ENCODE measurements around the gene FCER1G.
A peak's percentile ranks its signal among the peaks of the same experiment; 100 is the strongest.
"Not testable (repeated sequence)": the region's sequence is repeated elsewhere in the genome, so short reads cannot be mapped to it uniquely, and the experiment has no call there.

FCER1G gene

DNA sequence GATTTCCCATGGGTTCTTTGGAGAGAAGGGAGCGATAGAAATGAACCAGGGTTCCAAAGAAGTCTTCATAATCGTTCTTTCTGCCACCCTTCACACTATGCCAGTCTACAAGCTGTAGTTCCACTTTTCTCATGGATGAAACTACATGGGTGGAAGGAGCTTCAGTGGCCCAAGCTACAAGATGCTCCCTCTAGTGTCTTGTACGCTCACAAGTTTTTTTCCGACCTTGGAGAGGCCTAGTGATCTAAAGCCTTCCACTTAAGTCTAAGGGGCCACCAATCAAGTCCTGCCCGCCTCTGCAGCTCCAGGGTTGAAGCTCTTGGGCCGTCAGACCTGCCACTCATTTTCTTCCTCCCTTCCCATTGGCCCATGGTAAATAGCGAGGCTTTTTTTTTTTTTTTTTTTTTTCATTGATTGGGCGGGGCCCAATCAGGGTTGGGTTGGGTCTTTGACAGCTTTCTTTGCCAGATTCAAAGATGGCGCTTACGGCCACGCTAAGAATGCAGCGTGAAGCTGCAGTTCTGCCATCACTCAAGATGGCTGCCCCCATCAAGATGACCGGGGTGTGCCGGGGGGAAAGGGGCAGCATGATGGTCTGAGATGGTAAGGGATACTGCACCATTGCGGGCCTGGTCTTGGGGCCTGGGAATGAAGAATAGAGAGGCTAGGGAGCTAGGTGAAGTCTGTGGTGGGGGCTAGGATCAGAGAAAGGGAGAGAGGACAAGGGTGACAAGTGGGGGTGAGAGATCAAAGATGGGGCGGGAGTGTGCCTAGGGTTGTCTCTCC lies 10.6 kb downstream of the FCER1G start, which contains the start of gene TOMM40L:
TOMM40L (plus strand) TSS at position 527 of the 786 bp plus-strand sequence. CDS start 430 bp downstream, outside the sequence.
- H3K4me3 ChIP-seq (ENCODE audit: low read depth, low read length) = peak within 1 kb of the TSS; percentile 66
- DNase-seq (ENCODE audit: low read depth) = peak; percentile 99

DNA sequence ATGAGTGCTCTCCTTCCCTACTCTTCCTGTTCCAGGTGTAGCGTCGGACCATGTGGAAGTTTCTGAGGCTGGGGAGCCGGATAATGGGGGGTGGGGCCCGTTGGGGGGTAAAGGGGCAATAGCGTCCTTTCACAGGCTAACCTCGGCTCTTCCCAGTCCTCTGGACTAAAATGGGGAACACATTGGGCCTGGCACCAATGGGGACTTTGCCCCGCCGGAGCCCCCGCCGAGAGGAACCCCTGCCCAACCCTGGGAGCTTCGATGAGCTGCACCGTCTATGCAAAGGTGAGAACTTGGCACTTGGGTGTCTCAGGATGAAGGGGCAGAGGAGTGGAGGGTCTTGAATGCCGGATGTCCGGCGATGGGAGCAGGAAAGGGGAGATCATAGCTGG lies 11.2 kb downstream of the FCER1G start:
- no peak for DNase-seq (ENCODE audit: low read depth)
- H3K4me3 ChIP-seq (ENCODE audit: low read depth, low read length) = peak overlapping the region; percentile 66

DNA sequence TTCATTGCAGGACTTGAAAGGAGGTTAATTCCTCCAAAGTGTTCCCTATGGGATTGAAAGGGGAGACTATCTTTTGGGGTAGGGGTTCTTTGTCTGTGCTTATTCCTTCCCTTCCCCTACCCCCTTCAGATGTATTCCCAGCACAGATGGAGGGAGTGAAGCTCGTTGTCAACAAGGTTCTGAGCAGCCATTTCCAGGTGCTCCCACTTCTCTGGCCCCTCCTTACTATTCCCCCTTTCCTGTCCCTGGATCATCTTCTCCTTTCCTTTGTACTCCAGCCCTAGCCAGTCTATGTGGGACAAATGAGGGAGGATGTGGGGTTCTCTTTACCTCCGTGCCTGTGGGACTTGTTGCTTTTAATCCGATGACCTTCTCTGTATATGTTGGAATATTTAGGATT lies 11.7 kb downstream of the FCER1G start:
- no peak for DNase-seq (ENCODE audit: low read depth)
- peak overlapping the region; percentile 66 for H3K4me3 ChIP-seq (ENCODE audit: low read depth, low read length)

DNA sequence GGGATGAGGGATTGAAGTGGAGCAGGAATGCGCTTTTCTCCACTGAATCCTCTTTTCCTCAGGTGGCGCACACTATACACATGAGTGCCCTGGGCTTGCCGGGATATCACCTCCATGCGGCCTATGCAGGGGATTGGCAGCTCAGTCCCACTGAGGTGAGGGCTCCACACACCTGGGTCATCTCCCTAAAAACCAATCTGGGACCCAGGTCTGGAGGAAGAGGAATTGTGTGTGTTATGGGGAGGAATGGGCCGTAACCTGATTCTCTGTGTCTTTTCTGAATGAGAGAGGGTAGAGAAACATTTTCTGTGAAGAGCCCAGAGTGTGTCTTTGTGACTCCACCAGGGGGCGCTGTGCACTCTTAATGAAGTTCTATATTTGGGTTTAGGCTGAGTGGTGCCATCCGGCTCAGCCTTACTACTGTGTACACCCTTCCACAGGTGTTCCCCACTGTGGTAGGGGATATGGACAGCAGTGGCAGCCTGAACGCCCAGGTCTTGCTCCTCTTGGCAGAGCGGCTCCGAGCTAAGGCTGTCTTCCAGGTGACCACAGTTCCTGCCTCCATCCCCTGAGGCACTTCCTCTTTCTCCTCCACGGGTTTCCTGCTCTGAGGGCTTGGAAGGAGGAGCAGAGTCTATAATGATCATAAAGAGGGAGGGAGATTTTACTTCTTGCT lies 12.2 kb downstream of the FCER1G start:
- peak overlapping the region; percentile 5 for H3K4me3 ChIP-seq (ENCODE audit: low read depth, low read length)

DNA sequence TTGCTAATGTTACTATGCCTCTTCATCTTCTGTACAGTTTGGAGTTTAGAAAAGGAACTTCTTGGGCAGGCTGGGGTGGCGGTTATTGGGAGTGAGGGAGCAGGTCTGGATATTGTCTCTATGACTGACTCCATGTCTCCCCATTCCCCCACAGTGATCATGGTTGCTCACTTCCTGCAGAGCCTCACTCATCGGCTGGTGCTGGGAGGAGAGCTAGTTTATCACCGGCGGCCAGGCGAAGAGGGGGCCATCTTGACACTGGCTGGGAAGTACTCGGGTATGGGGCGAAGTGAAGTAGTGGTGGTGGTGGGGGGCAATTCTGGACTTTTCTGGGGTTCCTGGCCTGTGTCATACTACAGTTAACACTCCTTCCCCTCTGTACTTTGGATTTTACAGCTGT lies 12.9 kb downstream of the FCER1G start:
- DNase-seq (ENCODE audit: low read depth) = no peak
- no peak overlapping the region for H3K4me3 ChIP-seq (ENCODE audit: low read depth, low read length)

More for the DNA sequence above, 12.2 kb downstream of the FCER1G start:
- peak; percentile 23 for DNase-seq (ENCODE audit: low read depth)

DNA sequence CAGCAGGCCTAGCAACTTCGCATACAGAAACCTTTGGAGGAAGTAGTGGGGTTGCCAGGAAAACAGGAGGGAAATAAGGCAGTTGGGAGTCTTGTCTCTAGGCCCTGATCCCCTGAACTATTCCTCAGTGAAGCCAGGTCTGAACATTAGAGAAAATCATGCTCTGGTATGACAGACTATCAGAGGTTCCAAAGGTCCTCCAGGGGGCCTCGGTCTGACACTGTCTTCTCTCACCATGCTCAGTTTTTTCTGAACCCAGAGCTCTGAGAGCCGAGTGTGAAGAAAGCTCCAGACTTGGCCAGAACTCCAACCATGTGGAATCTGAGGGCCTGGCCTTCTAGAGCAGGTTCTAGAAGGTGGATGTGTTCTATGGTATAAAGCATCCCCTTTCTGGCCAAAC lies 14.8 kb downstream of the FCER1G start:
- no peak for DNase-seq (ENCODE audit: low read depth)
- H3K4me3 ChIP-seq (ENCODE audit: low read depth, low read length) = no peak overlapping the region

DNA sequence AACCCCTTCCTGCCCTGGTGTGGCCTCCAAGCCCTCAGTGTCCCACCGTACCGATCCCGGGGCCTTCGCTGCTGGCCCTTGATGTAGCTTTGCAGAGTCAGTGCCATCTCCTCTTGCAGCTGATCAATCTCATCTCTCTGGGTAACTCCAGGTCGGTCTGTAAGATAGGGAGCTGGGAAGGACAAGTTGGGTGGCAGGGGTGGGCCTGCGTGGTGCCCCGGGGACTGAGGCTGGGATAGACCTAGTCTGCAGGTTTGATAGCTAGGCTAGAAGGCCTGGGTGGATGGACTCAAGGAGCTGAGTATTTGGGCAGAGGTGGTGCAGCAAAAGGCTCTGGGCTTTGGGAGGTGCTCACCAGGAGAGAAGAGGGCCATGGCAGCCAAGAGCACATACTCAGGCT lies 15.7 kb downstream of the FCER1G start:
- DNase-seq (ENCODE audit: low read depth) = no peak
- no peak overlapping the region for H3K4me3 ChIP-seq (ENCODE audit: low read depth, low read length)

DNA sequence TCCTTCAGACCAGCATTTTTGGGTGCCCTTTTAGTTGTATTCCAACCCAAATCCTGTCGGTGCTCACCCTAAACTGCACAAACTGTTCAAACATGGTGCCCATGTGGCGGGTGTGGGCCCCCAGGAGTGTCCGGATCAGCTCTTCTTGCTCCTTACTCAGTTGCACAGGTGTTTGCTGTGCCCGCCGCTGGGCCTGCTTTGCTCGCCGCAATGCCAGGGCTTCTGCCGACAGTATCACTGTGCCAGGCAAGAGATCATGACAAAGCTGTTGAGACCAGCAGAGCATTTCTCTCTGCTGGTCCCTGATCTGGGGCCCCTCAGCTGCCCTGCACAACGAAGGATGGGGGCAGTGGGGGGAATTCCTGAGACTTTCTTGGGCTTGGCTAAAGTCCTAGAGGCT lies 18.0 kb downstream of the FCER1G start:
- no peak overlapping the region for H3K4me3 ChIP-seq (ENCODE audit: low read depth, low read length)
- DNase-seq (ENCODE audit: low read depth) = no peak

DNA sequence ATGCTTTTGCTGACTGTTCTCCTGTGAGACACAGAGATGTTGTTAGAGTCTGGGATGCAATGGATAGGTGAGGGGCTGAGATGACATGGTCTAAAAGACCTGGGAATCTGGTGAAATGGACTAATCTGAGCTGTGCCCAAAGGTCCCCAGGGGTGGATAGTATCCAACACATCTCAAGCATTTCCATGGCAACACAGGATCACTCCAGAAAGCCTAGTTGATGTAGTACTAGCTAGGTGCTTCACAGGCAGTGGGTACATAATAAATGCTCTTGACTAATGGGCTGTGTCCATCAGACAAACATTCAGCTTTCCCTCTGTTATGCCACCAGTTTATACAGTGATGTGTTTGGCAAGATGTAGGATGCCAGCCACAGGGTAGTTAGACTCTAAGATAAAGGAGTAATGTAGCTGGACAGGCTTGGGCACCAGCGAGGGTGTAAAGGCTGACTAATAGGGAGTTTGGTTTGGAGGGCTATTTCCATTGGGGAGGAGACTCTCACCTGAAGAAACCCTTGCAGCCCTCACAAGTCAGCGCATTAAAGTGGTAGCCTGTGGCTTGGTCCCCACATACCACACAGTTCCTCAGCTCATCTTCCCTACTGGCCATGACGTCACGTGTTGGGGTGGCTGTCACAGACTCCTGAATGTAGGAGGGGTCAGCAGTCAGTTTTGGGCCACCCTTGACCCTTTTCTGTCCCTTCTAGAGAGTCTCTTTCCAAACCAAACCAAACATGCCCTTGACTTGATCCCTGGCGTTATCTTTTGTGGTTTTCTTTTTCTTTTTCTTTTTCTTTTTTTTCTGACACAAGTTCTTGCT lies 21.1 kb downstream of the FCER1G start:
- DNase-seq (ENCODE audit: low read depth) = no peak

DNA sequence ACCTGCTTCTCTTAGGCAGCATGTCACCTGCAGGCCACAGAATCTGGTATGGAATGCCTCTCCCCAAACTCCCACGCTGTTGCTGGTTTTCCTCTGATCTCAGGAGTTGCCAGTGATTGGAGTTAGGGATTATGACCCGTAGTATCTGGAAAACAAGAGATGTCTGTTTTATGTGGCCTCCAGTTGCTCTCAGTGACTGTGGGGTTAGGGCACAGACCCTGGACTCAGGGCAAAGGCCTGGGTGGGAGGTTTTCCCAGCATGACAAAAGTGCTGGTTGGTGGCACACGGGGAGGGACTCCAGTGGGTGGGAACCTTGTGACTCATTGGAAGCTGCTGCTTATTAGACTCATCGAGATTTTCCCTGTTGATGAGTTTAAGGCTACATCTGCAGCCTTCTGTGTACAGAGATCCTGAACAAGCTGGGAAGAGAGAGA lies 23.0 kb downstream of the FCER1G start, which contains the start of gene NR1I3:
NR1I3 (minus strand) TSS at position 165 of the 435 bp plus-strand sequence. CDS start 1,638 bp downstream, outside the sequence.
- no peak for DNase-seq (ENCODE audit: low read depth)

More for the DNA sequence above, 21.1 kb downstream of the FCER1G start:
- no peak overlapping the region for H3K4me3 ChIP-seq (ENCODE audit: low read depth, low read length)

DNA sequence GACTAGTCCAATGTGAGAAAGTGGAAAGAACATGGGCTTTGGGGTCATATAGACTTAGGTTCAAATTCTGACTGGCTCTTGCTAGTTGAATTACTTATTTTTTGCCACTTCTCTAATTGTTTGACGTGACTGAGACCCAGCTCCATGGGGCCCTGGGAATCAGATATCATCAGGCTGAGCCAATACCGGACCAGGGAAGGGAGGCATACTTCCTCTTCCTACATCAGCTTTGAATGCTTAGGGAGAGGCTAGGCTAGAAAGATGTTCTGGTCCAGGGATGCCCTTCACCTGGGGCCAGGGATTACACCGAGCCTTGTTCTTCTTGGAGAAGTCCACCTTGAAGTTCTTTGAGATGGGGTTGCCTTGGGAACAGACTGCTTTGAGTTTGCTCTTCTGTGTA lies 26.6 kb downstream of the FCER1G start:
- H3K4me3 ChIP-seq (ENCODE audit: low read depth, low read length) = no peak overlapping the region
- no peak for DNase-seq (ENCODE audit: low read depth)

More for the DNA sequence above, 23.0 kb downstream of the FCER1G start, which contains the start of gene NR1I3:
- no peak within 1 kb of the TSS for H3K4me3 ChIP-seq (ENCODE audit: low read depth, low read length)

DNA sequence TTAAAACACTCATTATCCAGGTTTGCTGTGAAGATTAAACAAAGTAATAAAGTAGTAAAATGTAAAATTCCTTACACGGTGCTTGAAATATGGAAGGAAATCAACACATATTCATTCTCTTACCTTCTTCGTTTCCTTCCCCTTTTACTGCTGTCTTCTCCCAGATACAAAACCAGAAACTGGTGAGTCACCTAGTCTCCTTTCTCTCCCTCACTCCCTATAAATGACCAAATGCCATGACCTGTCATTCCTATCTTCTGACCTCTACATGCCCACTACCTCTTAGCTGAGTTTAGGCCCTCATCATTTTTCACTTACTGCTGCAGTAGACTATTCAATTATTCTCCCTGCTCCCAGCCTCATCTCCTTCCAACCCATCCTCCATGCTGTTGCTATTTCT lies 27.2 kb downstream of the FCER1G start:
- no peak overlapping the region for H3K4me3 ChIP-seq (ENCODE audit: low read depth, low read length)
- no peak for DNase-seq (ENCODE audit: low read depth)

DNA sequence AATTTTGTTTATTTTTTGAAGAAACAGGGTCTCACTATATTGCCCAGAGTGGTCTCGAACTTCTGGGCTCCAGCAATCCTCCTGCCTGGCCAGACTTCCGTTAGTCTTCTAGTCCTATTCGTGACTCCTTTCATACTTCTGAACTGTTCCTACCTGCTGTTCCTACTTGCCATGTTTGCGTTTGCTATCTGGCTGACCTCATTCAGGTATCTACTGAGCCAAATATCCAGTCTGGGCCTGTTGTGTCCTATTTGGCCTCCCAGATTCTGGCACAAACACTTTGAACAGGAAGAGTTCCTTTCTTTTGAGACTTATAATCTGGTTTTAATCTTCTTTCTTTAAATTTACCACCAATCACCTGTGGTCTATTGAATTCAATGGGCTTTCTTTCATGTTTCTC lies 29.8 kb downstream of the FCER1G start:
- H3K4me3 ChIP-seq (ENCODE audit: low read depth, low read length) = no peak overlapping the region
- no peak for DNase-seq (ENCODE audit: low read depth)

DNA sequence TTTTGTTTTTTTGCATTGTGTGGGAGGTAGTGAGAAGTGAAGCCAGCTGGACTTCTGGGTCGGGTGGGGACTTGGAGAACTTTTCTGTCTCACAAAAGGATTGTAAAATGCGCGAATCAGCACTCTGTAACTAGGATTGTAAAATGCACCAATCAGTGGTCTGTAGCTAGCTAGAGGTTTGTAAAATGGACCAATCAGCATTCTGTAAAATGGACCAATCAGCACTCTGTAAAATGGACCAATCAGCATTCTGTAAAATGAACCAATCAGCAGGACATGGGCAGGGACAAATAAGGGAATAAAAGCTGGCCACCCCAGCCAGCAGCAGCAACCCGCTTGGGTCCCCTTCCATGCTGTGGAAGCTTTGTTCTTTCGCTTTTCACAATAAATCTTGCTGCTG lies 35.0 kb downstream of the FCER1G start:
- not testable (repeated sequence) for H3K4me3 ChIP-seq (ENCODE audit: low read depth, low read length); DNase-seq (ENCODE audit: low read depth)

DNA sequence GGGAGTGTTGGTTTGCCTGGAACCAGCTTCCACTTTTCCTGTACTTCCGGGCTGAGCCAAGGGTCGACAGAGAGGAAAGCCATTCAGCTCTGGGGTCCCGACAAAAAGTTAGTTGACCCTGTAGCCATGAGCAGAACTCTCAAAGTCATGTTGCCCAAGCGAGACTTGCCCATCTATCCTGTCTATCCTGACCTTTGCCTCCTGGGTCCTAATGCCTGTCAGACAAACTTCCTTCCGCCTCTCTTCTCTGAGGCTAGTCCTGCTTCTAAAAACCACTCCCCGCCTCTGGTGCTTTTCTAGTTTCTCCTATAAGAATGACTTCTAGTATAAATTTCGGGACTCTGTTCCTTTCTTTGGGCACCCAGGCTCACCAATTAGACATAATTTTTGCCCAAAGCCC lies 35.7 kb downstream of the FCER1G start:
- DNase-seq (ENCODE audit: low read depth) = no peak
- no peak overlapping the region for H3K4me3 ChIP-seq (ENCODE audit: low read depth, low read length)

DNA sequence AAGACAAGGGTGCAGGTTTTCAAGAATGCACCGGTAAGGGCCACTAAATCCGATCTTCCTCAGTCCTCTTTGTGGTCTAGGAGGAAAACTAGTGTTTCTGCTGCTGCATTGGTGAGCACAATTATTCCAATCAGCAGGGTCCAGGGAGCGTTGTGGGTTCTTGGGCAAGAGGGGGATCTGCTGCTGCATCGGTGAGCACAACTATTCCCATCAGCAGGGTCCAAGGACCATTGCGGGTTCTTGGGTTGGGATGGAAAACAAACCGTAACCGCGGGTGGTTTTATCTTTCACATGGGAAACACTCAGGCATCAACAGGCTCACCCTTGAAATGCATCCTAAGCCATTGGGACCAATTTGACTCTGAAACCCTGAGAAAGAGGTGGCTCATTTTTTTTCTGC lies 36.5 kb downstream of the FCER1G start:
- no peak for DNase-seq (ENCODE audit: low read depth)
- no peak overlapping the region for H3K4me3 ChIP-seq (ENCODE audit: low read depth, low read length)

DNA sequence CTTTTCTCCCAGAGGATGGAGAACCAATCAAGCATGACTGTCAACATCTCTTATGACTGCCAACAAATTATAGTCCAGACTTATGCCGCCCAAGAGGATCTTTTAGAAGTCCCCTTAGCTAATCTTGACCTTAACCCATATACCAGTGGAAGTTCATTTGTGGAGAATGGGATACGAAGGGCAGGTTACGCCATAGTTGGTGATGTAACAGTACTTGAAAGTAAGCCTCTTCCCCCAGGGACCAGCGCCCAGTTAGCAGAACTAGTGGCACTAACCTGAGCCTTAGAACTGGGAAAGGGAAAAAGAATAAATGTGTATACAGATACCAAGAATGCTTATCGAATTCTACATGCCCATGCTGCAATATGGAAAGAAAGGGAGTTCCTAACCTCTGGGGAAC lies 40.2 kb downstream of the FCER1G start:
- not testable (repeated sequence) for H3K4me3 ChIP-seq (ENCODE audit: low read depth, low read length); DNase-seq (ENCODE audit: low read depth)

DNA sequence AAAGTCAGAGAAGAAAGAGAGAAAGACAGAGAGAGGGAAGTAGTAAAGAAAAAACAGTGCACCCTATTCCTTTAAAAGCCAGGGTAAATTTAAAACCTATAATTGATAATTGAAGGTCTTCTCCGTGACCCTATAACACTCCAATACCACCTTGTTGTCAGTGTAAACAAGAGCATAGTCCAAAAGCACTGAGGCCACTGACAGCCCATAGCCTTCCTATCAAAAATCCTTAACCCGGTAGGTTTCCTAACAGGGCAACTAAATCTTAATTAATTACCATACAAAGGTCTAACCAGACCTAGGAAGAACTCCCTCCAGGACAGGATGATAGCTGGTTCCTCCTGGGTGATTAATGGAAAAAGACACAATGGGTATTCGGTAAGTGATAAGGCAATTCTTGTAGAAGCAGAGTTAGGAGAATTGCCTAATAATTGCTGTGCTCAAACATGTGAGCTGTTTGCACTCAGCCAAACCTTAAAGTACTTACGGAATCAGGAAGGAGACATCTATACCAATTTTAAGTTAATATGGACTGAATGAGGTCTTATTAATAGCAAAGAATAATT lies 40.9 kb downstream of the FCER1G start:
- DNase-seq (ENCODE audit: low read depth); H3K4me3 ChIP-seq (ENCODE audit: low read depth, low read length): not testable (repeated sequence)

DNA sequence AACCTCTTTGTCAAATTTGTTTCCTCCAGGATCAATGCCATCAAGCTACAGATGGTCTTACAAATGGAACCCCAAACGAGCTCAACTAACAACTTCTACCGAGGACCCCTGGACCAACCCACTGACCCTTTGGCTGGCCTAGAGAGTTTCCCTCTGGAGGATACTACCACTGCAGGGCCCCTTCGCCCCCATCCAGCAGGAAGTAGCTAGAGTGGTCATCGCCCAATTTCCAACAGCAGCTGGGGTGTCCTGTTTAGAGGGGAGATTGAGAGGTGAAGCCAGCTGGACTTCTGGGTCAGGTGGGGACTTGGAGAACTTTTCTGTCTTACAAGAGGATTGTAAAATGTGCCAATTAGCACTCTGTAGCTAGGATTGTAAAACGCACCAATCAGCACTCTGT lies 42.0 kb downstream of the FCER1G start:
- not testable (repeated sequence) for DNase-seq (ENCODE audit: low read depth); H3K4me3 ChIP-seq (ENCODE audit: low read depth, low read length)
